Chondrocyte (in vitro differentiated cells): ENCODE data around the gene TMEM127. TPM values are rescaled to one million over a fixed set of nuclear protein-coding genes. Genes with fewer than 3 reads are reported as not detected.

ENCODE experiments used
- DNase-seq: peaks from one replicate; pipeline ENCODE4 v3.0.0; 2021; ENCODE audit warnings: mixed read lengths, low spot score
- H3K27ac Mint-ChIP-seq: one replicate; pipeline ENCODE4 v1.8.0; 2021; ENCODE audit warnings: mild to moderate bottlenecking, moderate library complexity, mixed read lengths; ENCODE audit not compliant: unreplicated experiment
- H3K27me3 Mint-ChIP-seq: 2 replicates; pipeline ENCODE4 v1.8.0; 2021; ENCODE audit warnings: low read depth, mixed read lengths
- H3K36me3 Mint-ChIP-seq: 2 replicates; pipeline ENCODE4 v1.8.0; 2021; ENCODE audit warnings: low read depth, mixed read lengths
- H3K4me1 Mint-ChIP-seq: 2 replicates; pipeline ENCODE4 v1.8.0; 2021; ENCODE audit warnings: low read depth, mild to moderate bottlenecking, mixed read lengths
- H3K4me3 Mint-ChIP-seq: one replicate; pipeline ENCODE4 v1.8.0; 2021; ENCODE audit warnings: mild to moderate bottlenecking, moderate library complexity, mixed read lengths; ENCODE audit not compliant: unreplicated experiment
- H3K9me3 Mint-ChIP-seq: 2 replicates; pipeline ENCODE4 v1.8.0; 2021; ENCODE audit warnings: low read depth, mixed read lengths
- CTCF ChIP-seq: fragments of 200-600 bp; sonication (generic); IDR thresholded peaks from 2 replicates; pipeline ENCODE4 v1.5.0; 2021; ENCODE audit warnings: antibody characterized with exemption, mild to moderate bottlenecking, moderate library complexity
- total RNA-seq: library from RNA; stranded (reverse); gene quantifications from 3 replicates; pipeline ENCODE4 v1.2.1, GENCODE V29; 2021

TMEM127 gene
- total RNA-seq, 1 donor from 2014 or later, result 54.4 TPM

DNA sequence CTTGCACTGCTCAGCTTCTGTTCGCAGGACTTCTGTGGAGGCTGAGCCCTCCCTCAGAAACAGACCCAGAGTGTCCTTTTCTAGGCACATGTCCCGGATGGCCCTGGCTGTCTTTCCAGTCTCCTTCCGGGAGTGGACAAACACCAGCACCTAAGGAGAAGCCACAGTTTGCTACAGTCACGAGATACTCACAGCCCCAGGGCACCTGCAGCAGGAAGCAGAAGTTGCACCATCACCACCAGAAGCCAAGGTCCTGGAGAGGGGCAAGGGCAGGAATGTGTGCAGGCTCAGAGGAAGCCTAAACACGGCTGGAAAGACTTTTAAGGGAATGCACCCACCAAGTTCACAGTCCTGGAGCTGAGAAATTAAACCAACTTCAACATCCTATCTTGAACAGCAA, 26.0 kb upstream of the TMEM127 start:
- Mint-ChIP-seq H3K4me1 (no peaks in the 10 kb centered on the region), H3K27ac (no peak overlapping the region), H3K27me3 (no peaks in the 10 kb centered on the region), H3K9me3 (no peaks in the 10 kb centered on the region), H3K4me3 (no peak overlapping the region), H3K36me3 (peaks cover 68% of the 10 kb centered on the region)
- DNase-seq, result peak; percentile 20
- no peak for TF ChIP-seq CTCF

- no peaks in the 10 kb centered on the region for H3K9me3 Mint-ChIP-seq
- H3K27ac Mint-ChIP-seq, result no peak overlapping the region
- H3K36me3 Mint-ChIP-seq, result peaks cover 65% of the 10 kb centered on the region
- H3K4me3 Mint-ChIP-seq, result no peak overlapping the region
- no peaks in the 10 kb centered on the region for H3K4me1 Mint-ChIP-seq
- no peak for DNase-seq
- H3K27me3 Mint-ChIP-seq, result no peaks in the 10 kb centered on the region
- no peak for TF ChIP-seq CTCF
Observed at GRCh38 chr2:96287273-96287856, 21.6 kb upstream of the TMEM127 start.

- H3K4me1 Mint-ChIP-seq, result peaks cover 9% of the 10 kb centered on the region
- H3K27me3 Mint-ChIP-seq, result no peaks in the 10 kb centered on the region
- TF ChIP-seq CTCF, result no peak
- H3K27ac Mint-ChIP-seq, result no peak overlapping the region
- H3K36me3 Mint-ChIP-seq, result peaks cover 44% of the 10 kb centered on the region
- no peak for DNase-seq
- H3K9me3 Mint-ChIP-seq, result no peaks in the 10 kb centered on the region
- no peak overlapping the region for H3K4me3 Mint-ChIP-seq
Observed at GRCh38 chr2:96276787-96277499, 11.1 kb upstream of the TMEM127 start.

GRCh38 chr2:96274355-96275056, 8.7 kb upstream of the TMEM127 start:
- peaks cover 44% of the 10 kb centered on the region for H3K36me3 Mint-ChIP-seq
- no peak for TF ChIP-seq CTCF
- no peaks in the 10 kb centered on the region for H3K27me3 Mint-ChIP-seq
- H3K9me3 Mint-ChIP-seq, result no peaks in the 10 kb centered on the region
- peak overlapping the region; percentile 36 for H3K27ac Mint-ChIP-seq
- peaks cover 9% of the 10 kb centered on the region for H3K4me1 Mint-ChIP-seq
- peak; percentile 38 for DNase-seq
- no peak overlapping the region for H3K4me3 Mint-ChIP-seq

DNA sequence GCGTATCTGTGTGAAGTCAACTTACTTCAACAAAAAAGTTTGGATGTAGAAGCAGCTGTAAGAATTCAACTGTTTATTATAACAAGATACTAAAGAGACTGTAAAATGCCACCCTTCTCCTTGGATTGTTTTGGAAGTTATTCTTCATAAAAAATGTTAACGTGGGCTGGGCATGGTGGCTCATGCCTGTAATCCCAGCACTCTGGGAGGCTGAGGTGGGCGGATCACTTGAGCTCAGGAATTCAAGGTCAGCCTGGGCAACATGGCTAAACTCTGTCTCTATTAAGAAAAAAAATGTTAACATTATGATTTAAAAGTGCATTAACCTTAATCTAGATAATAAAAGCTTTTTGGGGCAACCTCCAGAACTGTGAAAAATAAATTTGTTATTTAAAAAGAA, 8.0 kb upstream of the TMEM127 start:
- H3K4me3 Mint-ChIP-seq, result no peak overlapping the region
- H3K9me3 Mint-ChIP-seq, result no peaks in the 10 kb centered on the region
- no peaks in the 10 kb centered on the region for H3K27me3 Mint-ChIP-seq
- H3K36me3 Mint-ChIP-seq, result peaks cover 39% of the 10 kb centered on the region
- H3K27ac Mint-ChIP-seq, result peak overlapping the region; percentile 45
- TF ChIP-seq CTCF, result no peak
- no peak for DNase-seq
- H3K4me1 Mint-ChIP-seq, result peaks cover 9% of the 10 kb centered on the region
